Choroid plexus epithelial cell (primary cell): ENCODE measurements around the gene C1QTNF8.

Source experiments
- DNase-seq: peaks from one replicate; pipeline ENCODE4 v3.0.0-alpha.2; 2010; ENCODE audit warnings: low read depth
- H3K4me3 ChIP-seq: 2 replicates; pipeline ENCODE4 v1.5.1; 2011; ENCODE audit warnings: low read depth, mild to moderate bottlenecking, control low read depth, low read length, moderate library complexity
- TF ChIP-seq, protein P1 (sequence below): conservative IDR thresholded peaks from 2 replicates; pipeline ENCODE4 v1.5.1; 2011; ENCODE audit warnings: low read depth, mild to moderate bottlenecking, control low read depth, inconsistent platforms, low read length, moderate library complexity

Gene C1QTNF8

GRCh38 chr16:1053121-1053521, 42.9 kb downstream of the C1QTNF8 start:
- TF ChIP-seq, protein P1, sequence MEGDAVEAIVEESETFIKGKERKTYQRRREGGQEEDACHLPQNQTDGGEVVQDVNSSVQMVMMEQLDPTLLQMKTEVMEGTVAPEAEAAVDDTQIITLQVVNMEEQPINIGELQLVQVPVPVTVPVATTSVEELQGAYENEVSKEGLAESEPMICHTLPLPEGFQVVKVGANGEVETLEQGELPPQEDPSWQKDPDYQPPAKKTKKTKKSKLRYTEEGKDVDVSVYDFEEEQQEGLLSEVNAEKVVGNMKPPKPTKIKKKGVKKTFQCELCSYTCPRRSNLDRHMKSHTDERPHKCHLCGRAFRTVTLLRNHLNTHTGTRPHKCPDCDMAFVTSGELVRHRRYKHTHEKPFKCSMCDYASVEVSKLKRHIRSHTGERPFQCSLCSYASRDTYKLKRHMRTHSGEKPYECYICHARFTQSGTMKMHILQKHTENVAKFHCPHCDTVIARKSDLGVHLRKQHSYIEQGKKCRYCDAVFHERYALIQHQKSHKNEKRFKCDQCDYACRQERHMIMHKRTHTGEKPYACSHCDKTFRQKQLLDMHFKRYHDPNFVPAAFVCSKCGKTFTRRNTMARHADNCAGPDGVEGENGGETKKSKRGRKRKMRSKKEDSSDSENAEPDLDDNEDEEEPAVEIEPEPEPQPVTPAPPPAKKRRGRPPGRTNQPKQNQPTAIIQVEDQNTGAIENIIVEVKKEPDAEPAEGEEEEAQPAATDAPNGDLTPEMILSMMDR: no peak
- DNase-seq: no peak
- no peak overlapping the region for H3K4me3 ChIP-seq

DNA sequence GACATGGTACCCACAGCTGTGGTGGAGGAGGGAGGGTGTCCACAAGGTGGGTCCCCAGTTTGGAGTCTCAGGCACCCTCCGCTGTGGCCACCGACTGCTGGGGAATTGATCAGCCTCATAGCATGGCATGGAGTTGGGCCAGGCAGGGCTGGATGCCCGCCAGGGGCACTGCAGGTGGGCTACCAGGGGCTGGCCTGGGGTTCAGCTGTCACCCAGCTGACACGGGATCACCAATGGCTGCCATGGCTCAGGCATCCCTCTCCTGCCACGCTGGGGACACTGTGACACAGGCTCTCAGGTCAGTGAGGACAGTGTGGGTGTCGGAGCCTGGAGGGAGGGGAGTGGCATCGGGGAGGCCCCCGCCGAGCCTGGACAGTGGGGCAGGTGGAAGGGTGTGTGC, 43.3 kb downstream of the C1QTNF8 start:
- TF ChIP-seq, protein P1: no peak
- H3K4me3 ChIP-seq: no peak overlapping the region
- DNase-seq: no peak

GRCh38 chr16:1051446-1051845, 44.6 kb downstream of the C1QTNF8 start:
- DNase-seq: no peak
- TF ChIP-seq, protein P1: no peak
- H3K4me3 ChIP-seq: no peak overlapping the region

DNA sequence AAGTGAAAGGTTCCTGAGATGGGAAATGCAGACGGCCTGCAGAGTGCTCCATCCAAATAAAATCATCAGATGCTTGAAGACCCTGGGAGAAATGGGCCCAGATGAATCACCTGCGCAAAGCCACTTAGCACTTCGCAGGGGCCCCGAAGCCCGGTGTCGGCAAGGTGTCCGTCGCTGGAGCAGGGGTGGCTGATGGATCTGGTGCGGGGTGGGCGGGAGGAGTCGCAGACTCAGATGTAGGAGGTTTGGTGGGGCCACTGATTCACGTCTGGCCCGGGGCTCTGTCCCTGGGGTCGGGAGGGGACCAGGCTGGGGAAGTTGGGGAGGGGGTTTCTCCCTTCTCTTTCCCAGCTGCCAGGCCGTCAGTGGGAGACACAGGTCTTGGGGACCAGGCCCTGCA, 45.1 kb downstream of the C1QTNF8 start:
- no peak overlapping the region for H3K4me3 ChIP-seq
- TF ChIP-seq, protein P1: no peak
- no peak for DNase-seq

DNA sequence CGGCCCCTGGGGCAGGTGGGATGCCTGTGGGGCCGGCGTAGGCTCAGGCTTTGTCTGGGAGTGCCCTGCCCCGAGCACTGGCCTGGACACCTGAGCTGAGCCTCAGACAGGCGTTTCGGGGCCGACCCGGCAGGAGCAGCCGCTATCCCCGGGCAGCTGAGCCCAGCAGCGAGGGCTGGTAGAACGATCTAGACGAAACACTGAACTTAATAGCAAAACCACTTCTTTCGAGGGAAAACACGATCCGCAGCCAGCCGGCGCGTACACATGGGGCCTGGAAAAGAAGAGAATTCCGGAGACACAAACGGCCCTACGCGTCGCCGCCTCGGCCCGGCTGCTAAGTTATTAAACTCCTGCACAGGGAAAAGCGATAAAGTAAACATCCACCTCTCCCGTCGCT, 45.5 kb downstream of the C1QTNF8 start:
- H3K4me3 ChIP-seq: no peak overlapping the region
- TF ChIP-seq, protein P1: no peak
- no peak for DNase-seq

DNA sequence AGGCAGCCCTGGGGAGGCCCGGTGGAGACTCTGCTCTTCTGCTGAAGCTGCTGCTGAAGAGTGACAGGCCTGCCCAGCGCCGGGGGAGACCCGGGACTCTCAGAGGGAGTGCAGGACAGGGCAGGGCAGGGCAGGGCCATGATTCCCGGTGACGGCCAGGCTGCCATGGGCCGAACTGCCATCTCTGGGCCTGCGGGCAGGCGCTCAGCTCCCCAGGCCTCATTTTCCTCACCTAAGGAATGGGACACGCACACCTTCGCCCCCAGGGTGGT, 46.1 kb downstream of the C1QTNF8 start:
- no peak overlapping the region for H3K4me3 ChIP-seq
- TF ChIP-seq, protein P1: no peak
- DNase-seq: no peak

DNA sequence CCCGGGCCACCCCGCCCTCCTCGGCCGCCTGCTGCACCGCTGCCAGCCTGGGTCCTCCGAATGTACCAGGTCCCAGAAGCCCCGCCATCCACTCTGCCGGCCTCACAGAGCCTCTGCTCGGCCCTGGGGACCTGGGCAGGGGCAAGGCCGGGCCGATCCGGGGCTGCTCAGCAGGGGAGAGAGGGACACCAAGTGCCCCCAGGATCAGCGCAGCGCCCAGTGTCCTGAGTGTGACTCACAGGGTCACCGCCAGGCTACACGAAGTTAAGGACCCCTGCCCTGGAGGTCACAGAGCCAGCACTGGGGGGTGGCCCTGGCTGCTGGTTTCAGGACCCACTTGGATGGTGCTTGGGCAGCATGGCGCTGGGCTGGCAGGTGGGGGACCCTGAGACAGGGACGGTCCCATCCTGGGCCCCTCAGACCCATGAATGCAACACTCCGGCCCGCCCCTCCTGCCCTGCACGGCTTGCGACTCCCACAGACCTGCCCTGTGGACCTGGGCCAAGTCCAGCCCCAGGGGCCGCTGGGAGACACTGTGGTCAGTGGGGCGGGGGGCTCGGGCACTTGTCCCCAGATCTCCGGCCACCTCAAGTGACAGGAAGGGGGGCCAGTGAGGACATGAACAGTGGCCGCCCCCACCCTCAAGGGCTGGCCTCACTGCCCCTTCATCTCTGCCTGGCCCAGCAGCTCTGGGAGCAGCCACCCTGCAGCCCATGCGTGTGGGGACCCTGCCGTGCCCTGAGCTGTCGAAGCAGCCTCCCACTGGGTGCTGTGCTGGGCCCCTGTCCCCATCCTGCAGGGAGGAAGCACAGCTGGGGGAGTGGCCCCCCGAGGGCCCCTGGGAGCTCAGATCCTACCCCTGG, 46.7 kb downstream of the C1QTNF8 start:
- no peak for DNase-seq
- no peak overlapping the region for H3K4me3 ChIP-seq
- TF ChIP-seq, protein P1: no peak
